DOHH2 (cell line): ENCODE data around the gene ZNF184.

ENCODE experiments used
- H3F3A ChIP-seq: fragments of 200-600 bp; sonication (generic), shearing (Covaris generic); 2 replicates; pipeline ENCODE4 v1.6.0; 2016; ENCODE audit warnings: antibody characterized with exemption, mild to moderate bottlenecking; ENCODE audit not compliant: control insufficient read depth, insufficient read depth
- H3K27ac ChIP-seq: fragments of 200-600 bp; sonication (generic); 2 replicates; pipeline ENCODE4 v1.5.1; 2014; ENCODE audit warnings: low read depth, mild to moderate bottlenecking, low read length, moderate library complexity
- H3K27me3 ChIP-seq: fragments of 200-600 bp; sonication (generic); 2 replicates; pipeline ENCODE4 v1.6.1; 2014; ENCODE audit warnings: mild to moderate bottlenecking, low read length, mixed read lengths; ENCODE audit not compliant: control insufficient read depth
- H3K36me3 ChIP-seq: fragments of 200-600 bp; sonication (generic); 2 replicates; pipeline ENCODE4 v1.6.1; 2014; ENCODE audit warnings: mild to moderate bottlenecking, low read length, moderate library complexity, mixed read lengths; ENCODE audit not compliant: control insufficient read depth
- H3K4me1 ChIP-seq: fragments of 200-600 bp; sonication (generic); 2 replicates; pipeline ENCODE4 v1.6.1; 2014; ENCODE audit warnings: mild to moderate bottlenecking, low read length, mixed read lengths; ENCODE audit not compliant: control insufficient read depth
- H3K4me2 ChIP-seq: fragments of 200-600 bp; sonication (generic); 2 replicates; pipeline ENCODE4 v1.6.0; 2014; ENCODE audit warnings: mild to moderate bottlenecking, low read length, moderate library complexity
- H3K4me3 ChIP-seq: fragments of 200-600 bp; sonication (generic); 2 replicates; pipeline ENCODE4 v1.5.1; 2014; ENCODE audit warnings: mild to moderate bottlenecking, low read length, mixed read lengths
- H3K79me2 ChIP-seq: fragments of 200-600 bp; sonication (generic); 2 replicates; pipeline ENCODE4 v1.6.1; 2014; ENCODE audit warnings: mild to moderate bottlenecking, low read length, mixed read lengths; ENCODE audit not compliant: control insufficient read depth
- H3K9me2 ChIP-seq: fragments of 200-600 bp; sonication (generic); replicated peaks from 2 replicates; pipeline ENCODE4 v1.6.1; 2014; ENCODE audit warnings: mild to moderate bottlenecking, low read length, mixed read lengths; ENCODE audit not compliant: control insufficient read depth
- H3K9me3 ChIP-seq: fragments of 200-600 bp; sonication (generic); 2 replicates; pipeline ENCODE4 v1.6.1; 2014; ENCODE audit warnings: antibody characterized with exemption, low read length, mixed read lengths; ENCODE audit not compliant: control insufficient read depth, insufficient read depth
- H4K20me1 ChIP-seq: fragments of 200-600 bp; sonication (generic); 2 replicates; pipeline ENCODE4 v1.6.0; 2014; ENCODE audit warnings: low read depth, mild to moderate bottlenecking, antibody characterized with exemption, low read length, moderate library complexity; ENCODE audit not compliant: control insufficient read depth, insufficient read depth
- EZH2phosphoT487 ChIP-seq: fragments of 200-600 bp; sonication (generic); IDR thresholded peaks from 2 replicates; pipeline ENCODE4 v1.6.1; 2017; ENCODE audit warnings: borderline replicate concordance, mild to moderate bottlenecking, antibody characterized with exemption, low read length, moderate library complexity, mixed read lengths
- TF ChIP-seq, protein P1 (sequence below): fragments of 200-600 bp; sonication (generic); IDR thresholded peaks from one replicate; pipeline ENCODE4 v1.5.1; 2014; ENCODE audit warnings: antibody characterized with exemption, mild to moderate bottlenecking, low read depth, low read length; ENCODE audit not compliant: poor library complexity, severe bottlenecking

ZNF184 gene

DNA sequence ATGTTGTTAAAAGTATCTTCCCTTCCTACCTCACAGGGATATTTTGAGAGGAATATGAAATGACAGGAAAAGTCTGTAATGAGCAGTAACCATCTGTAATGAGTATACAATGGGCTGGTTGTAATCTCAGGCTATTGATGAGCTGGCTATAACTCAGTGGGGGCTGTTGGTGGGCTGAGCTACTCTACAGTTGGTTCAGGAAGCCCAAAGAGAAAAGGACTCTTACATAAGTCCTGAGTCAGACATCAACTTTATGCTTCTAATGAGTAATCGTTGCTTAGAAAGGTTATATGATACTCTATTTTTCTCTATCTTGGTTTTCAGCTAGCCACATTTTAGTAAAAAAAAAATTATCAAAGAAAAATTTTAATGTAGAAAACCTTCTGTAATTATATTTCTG is 57.9 kb downstream of the ZNF184 start:
- Histone ChIP-seq H3K9me3 (0 out of 2 replicates have a peak, but pooled peaks cover 3% of the 10 kb centered on the region), H3K9me2 (no peaks in the 10 kb centered on the region), H3K79me2 (no peaks in the 10 kb centered on the region), H3K4me2 (no peak overlapping the region), H3K27me3 (no peaks in the 10 kb centered on the region), H3F3A (no peaks in the 10 kb centered on the region), H3K4me1 (no peaks in the 10 kb centered on the region), H3K36me3 (no peaks in the 10 kb centered on the region), H3K27ac (no peak overlapping the region), H4K20me1 (no peaks in the 10 kb centered on the region), H3K4me3 (no peak overlapping the region)
- no peak for TF ChIP-seq EZH2phosphoT487
- TF ChIP-seq, protein P1, sequence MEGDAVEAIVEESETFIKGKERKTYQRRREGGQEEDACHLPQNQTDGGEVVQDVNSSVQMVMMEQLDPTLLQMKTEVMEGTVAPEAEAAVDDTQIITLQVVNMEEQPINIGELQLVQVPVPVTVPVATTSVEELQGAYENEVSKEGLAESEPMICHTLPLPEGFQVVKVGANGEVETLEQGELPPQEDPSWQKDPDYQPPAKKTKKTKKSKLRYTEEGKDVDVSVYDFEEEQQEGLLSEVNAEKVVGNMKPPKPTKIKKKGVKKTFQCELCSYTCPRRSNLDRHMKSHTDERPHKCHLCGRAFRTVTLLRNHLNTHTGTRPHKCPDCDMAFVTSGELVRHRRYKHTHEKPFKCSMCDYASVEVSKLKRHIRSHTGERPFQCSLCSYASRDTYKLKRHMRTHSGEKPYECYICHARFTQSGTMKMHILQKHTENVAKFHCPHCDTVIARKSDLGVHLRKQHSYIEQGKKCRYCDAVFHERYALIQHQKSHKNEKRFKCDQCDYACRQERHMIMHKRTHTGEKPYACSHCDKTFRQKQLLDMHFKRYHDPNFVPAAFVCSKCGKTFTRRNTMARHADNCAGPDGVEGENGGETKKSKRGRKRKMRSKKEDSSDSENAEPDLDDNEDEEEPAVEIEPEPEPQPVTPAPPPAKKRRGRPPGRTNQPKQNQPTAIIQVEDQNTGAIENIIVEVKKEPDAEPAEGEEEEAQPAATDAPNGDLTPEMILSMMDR: no peak

DNA sequence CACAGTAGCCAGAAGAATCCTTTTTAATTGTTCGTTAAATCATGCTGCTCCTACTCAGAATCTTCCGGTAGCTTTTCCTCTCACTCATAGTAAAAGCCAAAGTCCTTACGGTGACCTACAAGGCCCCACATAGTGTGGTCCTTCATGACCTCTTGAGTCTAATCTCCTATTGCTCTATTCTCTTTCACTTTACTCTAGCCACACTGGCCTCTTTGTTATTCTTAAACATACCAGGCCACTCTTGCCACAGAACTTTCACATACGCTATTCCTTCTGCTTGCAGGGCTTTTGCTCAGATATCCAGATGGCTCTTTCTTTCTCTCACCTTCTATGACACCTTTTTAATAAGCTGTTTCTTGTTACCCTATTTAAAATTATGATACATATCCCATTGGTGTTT is 58.6 kb downstream of the ZNF184 start:
- Histone ChIP-seq H3K9me3 (0 out of 2 replicates have a peak, but pooled peaks cover 3% of the 10 kb centered on the region), H4K20me1 (no peaks in the 10 kb centered on the region), H3F3A (no peaks in the 10 kb centered on the region), H3K27ac (no peak overlapping the region), H3K79me2 (no peaks in the 10 kb centered on the region), H3K9me2 (no peaks in the 10 kb centered on the region), H3K4me2 (no peak overlapping the region), H3K27me3 (no peaks in the 10 kb centered on the region), H3K36me3 (no peaks in the 10 kb centered on the region), H3K4me3 (no peak overlapping the region), H3K4me1 (no peaks in the 10 kb centered on the region)
- TF ChIP-seq, protein P1: no peak
- TF ChIP-seq EZH2phosphoT487: no peak

DNA sequence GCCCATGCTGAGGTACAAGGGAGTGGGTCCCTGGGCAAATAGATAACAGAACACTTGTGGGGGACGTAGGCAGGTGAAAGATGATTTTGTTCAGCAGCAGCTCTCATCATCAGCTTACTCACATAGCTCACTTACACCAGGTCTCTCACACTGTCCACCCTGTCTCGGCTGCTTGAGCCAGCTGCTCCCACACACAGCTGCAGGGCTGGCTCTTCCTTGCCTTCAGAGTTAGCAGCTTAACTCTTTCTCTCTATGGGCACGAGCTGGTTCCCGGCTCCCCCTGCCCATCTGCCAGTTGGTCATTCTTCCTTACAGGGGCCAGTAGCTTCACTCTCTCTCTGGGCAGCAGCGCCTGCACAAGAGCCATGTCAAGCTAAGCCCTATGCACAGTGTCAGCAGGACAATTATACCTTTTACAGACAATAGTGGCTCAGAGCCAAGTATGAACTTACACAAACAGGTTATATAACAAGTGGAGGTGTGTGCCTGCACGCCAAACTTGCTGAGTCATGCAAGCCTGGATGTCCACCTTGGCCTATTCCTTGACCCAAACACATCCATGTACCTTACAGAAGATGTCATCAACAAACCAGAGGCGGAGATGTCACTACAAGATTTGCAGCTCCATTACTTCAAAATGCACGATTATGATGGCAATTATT is 65.6 kb downstream of the ZNF184 start:
- H3K27ac ChIP-seq: no peak overlapping the region
- no peaks in the 10 kb centered on the region for H3F3A ChIP-seq
- H3K9me2 ChIP-seq: no peaks in the 10 kb centered on the region
- H3K4me1 ChIP-seq: no peaks in the 10 kb centered on the region
- no peaks in the 10 kb centered on the region for H3K9me3 ChIP-seq
- no peak overlapping the region for H3K4me3 ChIP-seq
- no peaks in the 10 kb centered on the region for H4K20me1 ChIP-seq
- no peaks in the 10 kb centered on the region for H3K27me3 ChIP-seq
- TF ChIP-seq, protein P1: no peak
- TF ChIP-seq EZH2phosphoT487: no peak
- H3K4me2 ChIP-seq: no peak overlapping the region
- H3K79me2 ChIP-seq: no peaks in the 10 kb centered on the region
- H3K36me3 ChIP-seq: no peaks in the 10 kb centered on the region
